Neural cell (in vitro differentiated cells): ENCODE measurements around the gene CXXC1. TPM values are rescaled to one million over a fixed set of nuclear protein-coding genes. Genes with fewer than 3 reads are reported as not detected.

Source experiments
- H2AFZ ChIP-seq: fragments of 200-600, 300-800 bp; sonication (generic), shearing (Covaris generic); 2 replicates; pipeline ENCODE4 v1.6.0; 2014; ENCODE audit warnings: low read depth, mild to moderate bottlenecking, antibody characterized with exemption, low read length, moderate library complexity
- H3F3A ChIP-seq: fragments of 200-600 bp; shearing (Covaris generic); 2 replicates; pipeline ENCODE4 v1.6.1; 2016; ENCODE audit warnings: mild to moderate bottlenecking, moderate library complexity, mixed read lengths, antibody characterized with exemption, low read length; ENCODE audit not compliant: insufficient read depth, poor library complexity, severe bottlenecking
- H3K27ac ChIP-seq: fragments of 200-600, 300-800 bp; sonication (generic), shearing (Covaris generic); 2 replicates; pipeline ENCODE4 v1.5.1; 2014; ENCODE audit warnings: mild to moderate bottlenecking, low read length, moderate library complexity
- H3K27me3 ChIP-seq: fragments of 300-800, 200-600 bp; sonication (generic), shearing (Covaris generic); 2 replicates; pipeline ENCODE4 v1.6.0; 2014; ENCODE audit warnings: mild to moderate bottlenecking, low read depth, low read length, moderate library complexity; ENCODE audit not compliant: insufficient read depth
- H3K36me3 ChIP-seq: fragments of 300-800, 200-600 bp; sonication (generic), shearing (Covaris generic); 2 replicates; pipeline ENCODE4 v1.5.1; 2014; ENCODE audit warnings: mild to moderate bottlenecking, antibody characterized with exemption, low read length, moderate library complexity; ENCODE audit not compliant: insufficient read depth
- H3K4me2 ChIP-seq: fragments of 300-800, 200-600 bp; sonication (generic), shearing (Covaris generic); 2 replicates; pipeline ENCODE4 v1.6.0; 2014; ENCODE audit warnings: mild to moderate bottlenecking, low read length
- H3K4me3 ChIP-seq: fragments of 300-800, 200-600 bp; sonication (generic), shearing (Covaris generic); 2 replicates; pipeline ENCODE4 v1.5.1; 2014; ENCODE audit warnings: mild to moderate bottlenecking, low read length, moderate library complexity
- H3K79me2 ChIP-seq: fragments of 200-600 bp; shearing (Covaris generic); replicated peaks from 2 replicates; pipeline ENCODE4 v1.6.0; 2014; ENCODE audit warnings: mild to moderate bottlenecking, low read length, moderate library complexity; ENCODE audit not compliant: insufficient read depth
- H3K9ac ChIP-seq: fragments of 300-800, 200-600 bp; sonication (generic), shearing (Covaris generic); 2 replicates; pipeline ENCODE4 v1.6.1; 2016; ENCODE audit warnings: mild to moderate bottlenecking, low read length, mixed read lengths
- H3K9me2 ChIP-seq: fragments of 200-600 bp; shearing (Covaris generic); 2 replicates; pipeline ENCODE4 v1.6.1; 2016; ENCODE audit warnings: mild to moderate bottlenecking, low read length, mixed read lengths; ENCODE audit not compliant: insufficient read depth
- H3K9me3 ChIP-seq: fragments of 200-600, 300-800 bp; sonication (generic), shearing (Covaris generic); 2 replicates; pipeline ENCODE4 v1.6.1; 2016; ENCODE audit warnings: mild to moderate bottlenecking, mixed run types, low read length, moderate library complexity, mixed read lengths
- H4K20me1 ChIP-seq: fragments of 200-600 bp; shearing (Covaris generic); 2 replicates; pipeline ENCODE4 v1.6.1; 2016; ENCODE audit warnings: mild to moderate bottlenecking, mixed run types; ENCODE audit not compliant: insufficient read depth
- CTCF ChIP-seq: fragments of 450-650 bp; IDR thresholded peaks from 2 replicates; pipeline ENCODE4 v1.5.1; 2014; ENCODE audit warnings: antibody characterized with exemption, mild to moderate bottlenecking, moderate library complexity; ENCODE audit not compliant: poor library complexity, severe bottlenecking
- EP300 ChIP-seq: fragments of 450-650 bp; conservative IDR thresholded peaks from 2 replicates; pipeline ENCODE4 v1.6.1; 2014; ENCODE audit warnings: antibody characterized with exemption, mild to moderate bottlenecking, moderate library complexity; ENCODE audit not compliant: poor library complexity, severe bottlenecking
- EZH2 ChIP-seq: fragments of 200-600, 300-800 bp; shearing (Covaris generic), sonication (generic); IDR thresholded peaks from 2 replicates; pipeline ENCODE4 v1.6.1; 2014; ENCODE audit warnings: antibody characterized with exemption, low read length, borderline replicate concordance, mild to moderate bottlenecking; ENCODE audit not compliant: insufficient read depth, poor library complexity, severe bottlenecking
- MXI1 ChIP-seq: fragments of 450-650 bp; conservative IDR thresholded peaks from 2 replicates; pipeline ENCODE4 v1.6.1; 2014; ENCODE audit warnings: antibody characterized with exemption, mild to moderate bottlenecking; ENCODE audit not compliant: poor library complexity, severe bottlenecking
- POLR2AphosphoS5 ChIP-seq: IDR thresholded peaks from 2 replicates; pipeline ENCODE4 v1.6.1; 2012
- RAD21 ChIP-seq: fragments of 450-650 bp; conservative IDR thresholded peaks from 2 replicates; pipeline ENCODE4 v1.6.1; 2014; ENCODE audit warnings: antibody characterized with exemption, mild to moderate bottlenecking, moderate library complexity
- REST ChIP-seq: IDR thresholded peaks from 2 replicates; pipeline ENCODE4 v1.6.1; 2012; ENCODE audit warnings: borderline replicate concordance
- SMC3 ChIP-seq: fragments of 450-650 bp; conservative IDR thresholded peaks from 2 replicates; pipeline ENCODE4 v1.6.1; 2014; ENCODE audit warnings: antibody characterized with exemption, mild to moderate bottlenecking, moderate library complexity; ENCODE audit not compliant: poor library complexity
- TAF1 ChIP-seq: IDR thresholded peaks from 2 replicates; pipeline ENCODE4 v1.6.1; 2012; ENCODE audit warnings: low read depth
- polyA plus RNA-seq: library from polyadenylated mRNA; depleted of rRNA; stranded (reverse); fragments of >200 nt; gene quantifications from 2 replicates; pipeline ENCODE4 v1.2.3, GENCODE V29; 2014

CXXC1 gene
- polyA plus RNA-seq, 1 donor from 2014 or later = 99.8 TPM

- Histone ChIP-seq H3K79me2 (no peaks in the 10 kb centered on the region), H2AFZ (peak overlapping the region; percentile 41), H3K36me3 (no peaks in the 10 kb centered on the region), H3K4me3 (peak overlapping the region; percentile 70), H3K9me3 (no peaks in the 10 kb centered on the region), H4K20me1 (no peaks in the 10 kb centered on the region), H3K27me3 (no peaks in the 10 kb centered on the region), H3K27ac (no peak overlapping the region), H3K9ac (peak overlapping the region; percentile 44), H3K4me2 (peak overlapping the region; percentile 83), H3K9me2 (no peaks in the 10 kb centered on the region), H3F3A (no peaks in the 10 kb centered on the region)
- TF ChIP-seq TAF1 = no peak
- TF ChIP-seq EZH2 = no peak
- TF ChIP-seq POLR2AphosphoS5 = no peak
These were observed 19.9 kb upstream of the CXXC1 start for GRCh38 chr18:50307400-50307737.

- no peak for TF ChIP-seq EZH2
- no peak for TF ChIP-seq REST
- TF ChIP-seq EP300 = no peak
- no peak for TF ChIP-seq RAD21
- no peak for TF ChIP-seq POLR2AphosphoS5
- TF ChIP-seq TAF1 = no peak
- TF ChIP-seq SMC3 = no peak
- Histone ChIP-seq H4K20me1 (no peaks in the 10 kb centered on the region), H3K27me3 (no peaks in the 10 kb centered on the region), H2AFZ (peak overlapping the region; percentile 41), H3K36me3 (no peaks in the 10 kb centered on the region), H3K9ac (no peak overlapping the region), H3K4me2 (no peak overlapping the region), H3K27ac (no peak overlapping the region), H3K9me2 (no peaks in the 10 kb centered on the region), H3F3A (no peaks in the 10 kb centered on the region), H3K79me2 (no peaks in the 10 kb centered on the region), H3K9me3 (no peaks in the 10 kb centered on the region), H3K4me3 (peak overlapping the region; percentile 70)
These were observed 19.5 kb upstream of the CXXC1 start for GRCh38 chr18:50306944-50307343.

GRCh38 chr18:50301074-50301473 is 13.6 kb upstream of the CXXC1 start:
- Histone ChIP-seq H3K27me3 (peaks cover 4% of the 10 kb centered on the region), H3K9me2 (no peaks in the 10 kb centered on the region), H3F3A (no peaks in the 10 kb centered on the region), H3K4me3 (no peak overlapping the region), H2AFZ (no peak overlapping the region), H3K9me3 (no peaks in the 10 kb centered on the region), H3K36me3 (no peaks in the 10 kb centered on the region), H3K79me2 (no peaks in the 10 kb centered on the region), H3K27ac (no peak overlapping the region), H3K9ac (no peak overlapping the region), H4K20me1 (no peaks in the 10 kb centered on the region), H3K4me2 (no peak overlapping the region)
- TF ChIP-seq TAF1 (no peak), EP300 (no peak), RAD21 (no peak), CTCF (no peak), POLR2AphosphoS5 (no peak), MXI1 (no peak), EZH2 (no peak), SMC3 (no peak)
